ENCODE measurements around the gene ATG2A. TPM values are rescaled to one million over a fixed set of nuclear protein-coding genes. Genes with fewer than 3 reads are reported as not detected.

The ATG2A gene
- total and polyA plus RNA-seq, 2 of the 8 experiments (the other 6 are each of a cell fraction or from before 2014, with no cell fraction given), result 12.1 to 22.1 TPM

DNA sequence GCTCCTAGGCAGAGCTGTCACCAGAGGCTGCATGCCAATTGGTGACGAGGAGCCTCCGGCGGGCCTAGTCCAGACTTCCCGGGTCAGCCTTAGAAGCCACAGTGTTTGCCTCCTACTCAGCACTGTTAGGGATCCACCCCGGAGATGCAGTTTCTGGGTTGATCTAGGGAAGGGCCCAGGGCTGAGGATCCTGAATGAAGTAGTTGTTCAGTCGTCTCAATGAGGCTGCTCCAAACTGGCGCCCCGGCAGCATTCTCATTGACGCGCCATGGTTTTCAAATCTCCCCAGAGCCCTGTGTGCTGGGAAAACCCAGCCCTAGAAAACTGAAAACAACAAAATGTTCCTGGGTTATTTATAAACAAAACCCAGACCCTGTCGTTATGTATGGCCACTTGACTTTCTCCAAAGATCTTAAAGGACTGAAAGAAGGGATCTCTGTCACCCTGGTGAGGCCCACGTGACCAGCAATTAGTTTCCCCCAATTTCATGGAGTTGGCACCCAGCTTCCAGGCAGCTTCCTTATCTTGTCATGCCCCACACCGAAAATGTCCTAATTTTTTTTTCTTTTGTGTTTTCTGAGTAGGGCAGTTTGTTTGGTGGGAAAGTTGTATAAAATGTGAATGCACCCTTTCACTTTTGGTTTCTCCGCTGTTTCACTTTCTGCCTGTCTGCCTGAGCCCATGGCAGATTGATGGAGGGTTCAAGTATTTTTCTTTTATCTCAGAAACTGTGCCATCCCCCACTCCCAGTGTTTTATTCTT, 36.6 kb downstream of the ATG2A start:
- WGBS, 2 experiments (ENCODE audit: extremely low coverage in 1 of 2, insufficient coverage in 1 of 2, insufficient read length in 1 of 2, insufficient replicate concordance in 2 of 2, low coverage in 1 of 2, low lambda C conversion rate in 2 of 2, missing lambda C conversion rate in 1 of 2), result 86% methylated on average over 14 of the region's 14 CpGs; no CpG with 5 or more reads in 1 of the 2 experiments
- H3K36me3 ChIP-seq (ENCODE audit: control insufficient read depth in 2 of 4, insufficient read depth in 4 of 4, low read length in 3 of 4), result no peaks in the 10 kb centered on the region
- FAIRE-seq, result no peak
- no peak overlapping the region for H2AFZ ChIP-seq (ENCODE audit: low read length)
- ChIA-PET CTCF (ENCODE audit: partially characterized antibody) (interaction anchor here (1.4 to 32.2 kb wide), 3 partner anchors 11 to 170 kb away, joined by 3 to 1058 read pairs (median 118); partner anchors contain the start of gene CDC42BPG), POLR2A (ENCODE audit: partially characterized antibody) (interaction anchor here (1.1 to 24.6 kb wide), 2 partner anchors 12 to 22 kb away, joined by 4 to 408 read pairs; no protein-coding TSS in a partner anchor)
- H3K23me2 ChIP-seq (ENCODE audit: low read depth, low read length), result peaks cover 16% of the 10 kb centered on the region
- H2BK15ac ChIP-seq (ENCODE audit: low read length), result no peak overlapping the region
- DNase-seq (ENCODE audit: low read depth in 1 of 2, low spot score in 2 of 2), result no peak
- no peaks in the 10 kb centered on the region for H3K9me3 ChIP-seq (ENCODE audit: insufficient read depth in 2 of 2, low read depth in 1 of 2, low read length in 1 of 2)
- no peak overlapping the region for H3K4ac ChIP-seq (replicated peaks; ENCODE audit: insufficient read length, low read depth, low read length)
- H3K4me1 ChIP-seq (replicated peaks in 1 of 4; ENCODE audit: control insufficient read depth in 3 of 4, insufficient read depth in 4 of 4, low read length in 3 of 4), result peaks cover 0 to 22% (median 11%) of the 10 kb centered on the region in 4 experiments; a peak in 6 of 7 replicates
- no peak overlapping the region for H2BK20ac ChIP-seq (ENCODE audit: low read length)
- no peak overlapping the region for H3K23ac ChIP-seq (ENCODE audit: insufficient read length)
- H3K9ac ChIP-seq (replicated peaks in 1 of 4; ENCODE audit: extremely low read depth in 1 of 4, low read depth in 3 of 4, low read length in 3 of 4), result no peak overlapping the region
- no peak overlapping the region for H2BK12ac ChIP-seq (ENCODE audit: low read depth, low read length)
- no peak overlapping the region for H2AK5ac ChIP-seq (ENCODE audit: low read depth, low read length)
- TF ChIP-seq GTF2F1 (IDR thresholded peaks at IDR 0.05; ENCODE audit: borderline replicate concordance, low read depth, low read length), result no peak
- no peak for TF ChIP-seq GABPA (IDR thresholded peaks at IDR 0.05; ENCODE audit: borderline replicate concordance, insufficient read depth, low read length)
- TF ChIP-seq KDM1A (IDR thresholded peaks at IDR 0.05; ENCODE audit: borderline replicate concordance, low read length), result no peak
- no peak for TF ChIP-seq HDAC2 (IDR thresholded peaks at IDR 0.05; ENCODE audit: borderline replicate concordance in 1 of 2, low read depth in 2 of 2, low read length in 2 of 2)
- TF ChIP-seq ATF2 (IDR thresholded peaks at IDR 0.05; ENCODE audit: low read length), result no peak
- no peak overlapping the region for H2BK5ac ChIP-seq (ENCODE audit: low read depth, low read length)
- H3K27me3 ChIP-seq (replicated peaks in 1 of 4; ENCODE audit: control insufficient read depth in 3 of 4, extremely low read depth in 1 of 4, insufficient read depth in 3 of 4, low read length in 3 of 4), result peaks cover 0 to 6% (median 2%) of the 10 kb centered on the region in 4 experiments; a peak in 4 of 7 replicates
- no peak overlapping the region for H4K5ac ChIP-seq (ENCODE audit: insufficient read length, low read depth, low read length)
- no peak overlapping the region for H4K8ac ChIP-seq (ENCODE audit: extremely low read depth, insufficient read depth, low read length)
- no peaks in the 10 kb centered on the region for H3K79me1 ChIP-seq (ENCODE audit: low read depth, low read length)
- H3K79me2 ChIP-seq (ENCODE audit: control insufficient read depth in 1 of 2, insufficient read depth in 2 of 2, low read length in 2 of 2), result no peaks in the 10 kb centered on the region
- no peak overlapping the region for H4K91ac ChIP-seq (replicated peaks; ENCODE audit: insufficient read length, low read length)
- no peak overlapping the region; a peak in 1 of 4 replicates for H3K4me2 ChIP-seq (ENCODE audit: insufficient read depth in 1 of 2, low read depth in 2 of 2, low read length in 2 of 2)
- H3K4me3 ChIP-seq (ENCODE audit: extremely low read depth in 1 of 4, insufficient read depth in 2 of 4, low read depth in 3 of 4, low read length in 4 of 4), result no peak overlapping the region
- H3K18ac ChIP-seq (ENCODE audit: extremely low read depth, low read length), result no peak overlapping the region
- no peak overlapping the region for H3K56ac ChIP-seq (replicated peaks; ENCODE audit: insufficient read length, low read depth, low read length)
- H4K20me1 ChIP-seq (replicated peaks in 1 of 2; ENCODE audit: control insufficient read depth in 1 of 2, insufficient read depth in 2 of 2, low read length in 2 of 2), result no peaks in the 10 kb centered on the region
- H3K27ac ChIP-seq (ENCODE audit: low read depth, low read length), result no peak overlapping the region
- no peak overlapping the region for H2BK120ac ChIP-seq (replicated peaks; ENCODE audit: low read depth, low read length)
- H3K14ac ChIP-seq (ENCODE audit: insufficient read length), result no peak overlapping the region
